ENCODE measurements around the gene RAB3GAP2.
"Not testable (repeated sequence)": the region's sequence is repeated elsewhere in the genome, so short reads cannot be mapped to it uniquely, and the experiment has no call there.

Gene RAB3GAP2

GRCh38 chr1:220218397-220219135 is 53.7 kb downstream of the RAB3GAP2 start:
- in situ Hi-C loops (cut with MboI; ENCODE audit: low sequenced_read_pairs, unreplicated experiment), result not testable (repeated sequence)
- peak; percentile 20 for DNase-seq (ENCODE audit: low spot score)
- peak; percentile 78 for TF ChIP-seq CTCF (IDR thresholded peaks at IDR 0.05; ENCODE audit: borderline replicate concordance, control extremely low read depth, extremely low read depth, insufficient read depth, missing control alignments)

- peak; percentile 26 for TF ChIP-seq CTCF (IDR thresholded peaks at IDR 0.05; ENCODE audit: borderline replicate concordance, control extremely low read depth, extremely low read depth, insufficient read depth, missing control alignments)
- DNase-seq (ENCODE audit: low spot score), result no peak
- in situ Hi-C loops (cut with MboI; ENCODE audit: low sequenced_read_pairs, unreplicated experiment), result no loop called here
These were observed 54.8 kb downstream of the RAB3GAP2 start for GRCh38 chr1:220217383-220217988.

GRCh38 chr1:220213382-220213983 is 58.8 kb downstream of the RAB3GAP2 start:
- DNase-seq (ENCODE audit: low spot score), result no peak
- no peak for TF ChIP-seq CTCF (IDR thresholded peaks at IDR 0.05; ENCODE audit: borderline replicate concordance, control extremely low read depth, extremely low read depth, insufficient read depth, missing control alignments)
- in situ Hi-C loops (cut with MboI; ENCODE audit: low sequenced_read_pairs, unreplicated experiment), result no loop called here

- in situ Hi-C loops (cut with MboI; ENCODE audit: low sequenced_read_pairs, unreplicated experiment), result no loop called here
- TF ChIP-seq CTCF (IDR thresholded peaks at IDR 0.05; ENCODE audit: borderline replicate concordance, control extremely low read depth, extremely low read depth, insufficient read depth, missing control alignments), result no peak
- no peak for DNase-seq (ENCODE audit: low spot score)
These were observed 64.8 kb downstream of the RAB3GAP2 start for GRCh38 chr1:220207411-220207810.

GRCh38 chr1:220204758-220205157 is 67.5 kb downstream of the RAB3GAP2 start:
- in situ Hi-C loops (cut with MboI; ENCODE audit: low sequenced_read_pairs, unreplicated experiment); DNase-seq (ENCODE audit: low spot score): not testable (repeated sequence)

GRCh38 chr1:220203816-220204215 is 68.4 kb downstream of the RAB3GAP2 start:
- TF ChIP-seq CTCF (IDR thresholded peaks at IDR 0.05; ENCODE audit: borderline replicate concordance, control extremely low read depth, extremely low read depth, insufficient read depth, missing control alignments), result no peak
- in situ Hi-C loops (cut with MboI; ENCODE audit: low sequenced_read_pairs, unreplicated experiment), result no loop called here
- DNase-seq (ENCODE audit: low spot score), result no peak
